GM10847 (cell line): Measurements from ENCODE around the gene ZNF503.

ENCODE experiments used
- POLR2A ChIP-seq: IDR thresholded peaks from 2 replicates; pipeline ENCODE4 v1.6.1; 2011; ENCODE audit not compliant: insufficient read length; ENCODE audit errors: extremely low read depth

ZNF503 gene

DNA sequence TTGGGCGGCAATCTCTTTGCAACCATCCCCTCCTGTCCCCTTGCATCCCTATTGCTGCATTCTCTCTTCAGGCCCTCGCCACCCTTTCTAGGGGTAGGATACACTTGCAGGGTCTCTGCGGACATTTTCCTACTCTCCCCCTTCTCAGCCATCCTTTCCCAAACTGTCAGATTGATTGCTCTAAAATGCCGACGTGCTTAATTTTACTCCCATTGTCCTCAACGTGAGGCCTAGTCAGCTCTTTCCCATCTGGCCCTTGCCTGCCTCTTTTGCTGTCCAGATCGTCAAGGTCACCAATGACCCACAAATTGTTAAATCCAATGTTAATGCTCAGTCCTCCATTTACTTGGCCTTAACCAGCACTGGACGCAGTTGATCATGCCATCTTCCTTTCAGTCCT, 17.1 kb upstream of the ZNF503 start:
- no peak for TF ChIP-seq POLR2A

DNA sequence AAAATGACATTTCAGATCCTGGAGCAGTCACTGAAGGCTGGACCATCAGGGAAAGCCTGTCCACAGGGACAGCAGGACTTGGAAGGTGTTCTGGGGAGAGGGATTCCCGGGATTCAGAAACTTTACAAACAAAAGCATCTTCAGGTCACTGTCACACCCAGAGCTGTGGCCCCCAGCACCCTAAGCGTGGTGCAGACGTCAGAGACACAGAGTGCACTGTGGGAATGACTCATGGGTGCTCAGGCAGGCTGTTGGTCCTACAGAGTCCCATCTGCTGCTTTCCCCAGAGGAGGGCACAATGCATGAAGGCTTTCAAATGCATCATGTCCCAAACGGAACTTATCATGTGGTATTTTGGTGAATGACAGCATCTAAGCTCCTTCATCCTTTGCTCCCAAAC, 16.7 kb upstream of the ZNF503 start:
- no peak for TF ChIP-seq POLR2A

DNA sequence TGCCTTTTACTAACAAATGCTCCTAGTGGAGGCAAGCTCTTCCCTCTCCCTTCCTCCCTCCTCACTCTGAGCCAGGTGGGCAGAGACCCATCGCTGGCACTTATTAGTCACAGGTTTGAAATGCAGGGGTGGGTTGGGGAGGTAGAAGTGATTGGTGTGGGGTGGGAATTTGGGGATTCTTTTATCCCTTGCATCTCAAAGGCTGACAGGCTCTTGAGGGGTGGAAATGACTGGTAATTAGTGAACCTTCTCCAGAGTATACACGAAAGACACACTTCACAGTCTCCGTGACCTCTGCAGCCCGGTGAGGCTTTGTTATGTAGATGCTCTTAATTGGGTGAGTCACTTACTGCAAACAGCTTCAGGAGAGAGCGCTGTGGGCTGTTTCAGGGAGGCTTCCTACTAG, 16.0 kb upstream of the ZNF503 start:
- no peak for TF ChIP-seq POLR2A

DNA sequence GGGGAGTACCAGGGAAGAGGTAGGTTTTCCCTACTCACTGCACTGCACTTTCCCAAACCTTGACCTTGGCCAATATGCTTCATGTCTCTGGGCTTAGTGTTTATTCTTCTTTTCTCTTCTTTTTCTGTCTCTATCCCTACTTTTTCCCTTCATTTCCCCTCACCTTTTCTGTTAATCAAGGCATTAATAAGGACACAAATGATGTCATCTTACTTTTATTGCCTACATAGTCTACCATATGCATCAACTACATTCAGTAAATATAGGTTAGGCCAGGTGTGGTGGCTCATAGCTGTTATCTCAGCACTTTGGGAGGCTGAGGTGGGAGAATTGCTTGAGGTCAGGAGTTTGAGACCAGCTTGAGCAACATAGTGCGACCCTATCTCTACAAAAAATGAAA, 13.0 kb upstream of the ZNF503 start:
- no peak for TF ChIP-seq POLR2A

DNA sequence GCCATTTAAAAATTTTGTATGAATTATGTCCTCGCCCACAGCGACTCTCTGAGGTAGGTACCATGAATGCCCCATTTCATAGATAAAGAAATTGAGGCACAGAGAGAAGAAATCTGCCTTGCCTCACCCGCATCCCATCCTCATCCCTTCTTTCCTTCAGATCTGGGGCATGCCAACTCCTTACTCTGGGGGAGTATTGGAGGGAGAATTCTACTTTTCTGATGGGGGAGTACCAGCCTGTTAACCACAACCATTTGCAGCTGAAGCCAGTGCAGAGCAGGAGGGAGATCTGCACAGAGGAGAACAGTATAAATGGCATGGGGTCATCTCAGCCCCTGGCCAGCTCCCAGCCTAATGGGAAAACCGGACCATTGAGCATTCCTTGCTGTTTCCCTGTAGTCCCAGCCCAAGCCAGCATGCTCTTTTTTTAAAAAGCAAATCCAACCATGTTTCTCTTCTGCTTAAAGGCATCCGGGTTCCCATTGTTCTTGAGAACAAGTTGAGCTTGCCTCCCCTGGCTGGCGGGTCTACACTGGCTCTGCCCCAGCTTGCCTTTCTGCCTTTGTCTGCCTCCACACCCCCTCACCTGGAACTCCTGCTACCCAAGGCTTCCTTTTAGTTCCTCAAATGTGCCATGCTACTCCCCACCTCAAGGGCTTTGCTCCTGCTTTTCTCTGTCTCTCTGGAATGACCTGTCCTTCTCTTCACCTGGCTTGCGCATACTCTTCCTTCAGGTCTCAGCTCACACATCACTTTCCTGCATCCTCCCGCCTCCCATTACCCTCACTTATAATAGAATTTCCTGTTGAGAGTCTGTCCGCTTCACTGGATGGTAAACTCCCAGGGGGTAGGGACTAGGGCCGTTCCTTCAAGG, 8.8 kb upstream of the ZNF503 start:
- no peak for TF ChIP-seq POLR2A

DNA sequence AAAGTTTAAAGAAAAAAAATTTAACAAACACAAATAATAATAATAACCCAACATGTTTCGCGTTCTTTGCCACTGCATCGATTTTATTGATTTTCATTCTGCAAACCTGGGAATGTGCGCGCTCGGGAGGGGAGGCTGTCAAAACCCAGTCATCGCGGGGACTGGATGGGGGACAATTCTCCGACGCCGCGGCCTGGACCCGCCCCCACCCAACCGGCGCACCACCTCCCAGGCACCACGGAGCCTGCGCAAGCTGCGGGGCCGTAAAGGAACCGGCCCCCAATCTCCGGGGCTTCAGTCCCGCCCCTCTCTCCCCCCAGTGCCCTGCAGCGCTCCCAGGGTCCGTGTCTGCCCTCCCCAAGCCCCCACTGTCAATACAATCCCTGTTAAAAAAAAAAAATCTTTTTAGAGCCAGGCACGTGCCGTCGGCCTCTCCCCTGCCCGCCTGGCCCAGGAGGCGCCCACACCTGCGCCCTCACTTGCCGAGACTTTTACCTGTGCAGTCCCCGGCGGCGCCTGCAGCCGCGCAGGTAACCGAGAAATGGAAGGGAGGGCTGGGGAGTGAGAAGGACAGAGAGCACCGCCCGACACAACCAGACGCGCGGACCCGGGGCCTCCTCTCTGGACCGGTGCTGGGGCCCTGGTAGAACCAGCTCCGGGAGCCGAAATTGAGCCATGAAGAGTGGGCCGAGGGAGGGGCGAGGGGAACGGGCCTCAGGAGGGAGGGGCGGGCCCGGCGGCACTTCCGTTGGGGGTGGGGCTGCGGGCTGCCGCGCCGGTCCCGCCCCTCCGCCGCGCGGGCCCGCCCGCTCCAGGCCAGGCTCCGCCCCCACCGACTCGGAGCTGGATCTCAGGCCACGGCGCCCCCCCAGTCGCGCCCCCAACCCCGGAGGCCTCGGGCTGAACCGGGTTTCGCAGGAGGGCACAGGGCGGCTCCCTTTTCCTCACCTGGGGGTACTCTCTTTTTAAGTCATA, 7.6 kb upstream of the ZNF503 start:
- TF ChIP-seq POLR2A: no peak

DNA sequence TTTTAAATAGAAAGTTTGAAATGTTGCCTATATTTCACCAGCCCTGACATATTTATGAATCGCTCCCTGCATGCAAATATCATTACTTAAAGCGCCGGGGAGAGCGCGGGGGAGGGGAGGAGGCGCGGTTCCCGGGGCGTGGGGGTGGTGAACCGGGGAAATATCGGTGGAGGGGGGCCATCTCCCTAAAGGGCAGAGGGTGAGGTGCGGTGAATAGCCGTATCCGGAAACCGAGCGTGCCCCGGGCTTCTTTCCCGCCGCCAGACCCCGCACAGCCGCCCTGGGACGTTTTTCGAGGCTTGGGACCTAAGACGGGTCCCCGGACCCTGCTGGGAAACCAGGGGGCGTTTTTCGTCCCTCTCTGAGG, 6.9 kb upstream of the ZNF503 start:
- no peak for TF ChIP-seq POLR2A

DNA sequence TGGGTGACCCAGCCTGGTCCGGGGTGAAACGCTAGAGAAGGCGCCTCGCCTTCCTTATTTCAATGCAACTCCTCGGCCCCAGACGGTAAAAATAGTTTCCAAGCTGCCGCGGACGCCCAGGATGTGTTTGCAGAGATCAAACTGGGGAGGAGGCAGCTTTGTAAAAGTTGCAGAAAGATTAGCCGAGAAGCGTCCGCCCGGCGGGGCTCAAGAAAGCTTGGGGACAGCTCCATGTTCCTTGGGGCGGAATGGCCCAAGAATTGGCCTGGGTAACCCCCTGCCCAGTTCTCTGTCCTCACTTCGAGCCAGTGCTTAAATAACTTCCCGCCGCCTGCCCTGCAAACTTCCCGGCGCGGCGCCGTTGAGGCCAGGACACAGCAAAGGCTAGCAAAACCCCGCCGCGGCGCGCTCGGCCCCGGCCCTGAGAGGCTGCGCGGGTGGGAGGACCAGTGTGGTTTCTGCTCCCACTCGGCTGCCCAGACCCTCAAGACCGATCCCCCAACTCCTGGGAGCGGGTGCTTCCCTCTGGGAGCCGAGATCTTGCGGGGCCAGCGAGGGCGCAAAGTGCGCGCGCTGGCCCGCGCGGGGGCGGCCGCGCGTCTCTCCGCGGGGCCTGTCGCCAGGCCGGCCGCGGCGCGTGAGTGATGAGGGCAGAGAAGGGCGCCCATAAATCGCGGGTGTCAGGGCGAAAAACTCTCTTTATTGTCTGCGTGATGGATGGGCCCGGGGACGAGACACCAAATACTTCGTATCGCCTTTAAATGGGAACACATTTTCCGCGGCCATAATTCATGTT, 6.3 kb upstream of the ZNF503 start:
- TF ChIP-seq POLR2A: no peak

DNA sequence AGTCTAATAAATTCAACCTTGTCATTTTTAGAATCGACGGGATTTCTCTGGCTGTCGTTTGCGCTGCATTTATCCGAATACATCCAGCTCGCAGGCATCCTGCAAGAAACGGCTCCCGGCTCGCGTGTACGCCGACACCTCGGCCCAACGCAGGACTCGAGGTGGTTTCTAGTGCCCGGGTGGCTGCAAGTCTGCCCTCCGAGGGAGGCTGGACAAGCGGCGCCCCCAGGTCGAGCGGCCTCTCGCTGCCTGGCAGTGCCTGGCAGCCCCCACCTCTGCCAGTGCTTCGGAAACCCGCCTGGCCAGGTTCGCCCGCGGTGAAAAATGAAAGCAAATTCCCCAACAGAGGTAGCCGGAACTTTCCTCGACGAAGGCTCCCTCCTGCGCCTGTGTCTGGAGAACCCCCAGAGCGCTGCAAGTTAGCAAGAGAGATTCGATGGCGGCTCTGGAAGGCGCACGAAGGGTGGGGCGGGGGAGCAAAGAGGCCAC, 5.7 kb upstream of the ZNF503 start:
- no peak for TF ChIP-seq POLR2A

DNA sequence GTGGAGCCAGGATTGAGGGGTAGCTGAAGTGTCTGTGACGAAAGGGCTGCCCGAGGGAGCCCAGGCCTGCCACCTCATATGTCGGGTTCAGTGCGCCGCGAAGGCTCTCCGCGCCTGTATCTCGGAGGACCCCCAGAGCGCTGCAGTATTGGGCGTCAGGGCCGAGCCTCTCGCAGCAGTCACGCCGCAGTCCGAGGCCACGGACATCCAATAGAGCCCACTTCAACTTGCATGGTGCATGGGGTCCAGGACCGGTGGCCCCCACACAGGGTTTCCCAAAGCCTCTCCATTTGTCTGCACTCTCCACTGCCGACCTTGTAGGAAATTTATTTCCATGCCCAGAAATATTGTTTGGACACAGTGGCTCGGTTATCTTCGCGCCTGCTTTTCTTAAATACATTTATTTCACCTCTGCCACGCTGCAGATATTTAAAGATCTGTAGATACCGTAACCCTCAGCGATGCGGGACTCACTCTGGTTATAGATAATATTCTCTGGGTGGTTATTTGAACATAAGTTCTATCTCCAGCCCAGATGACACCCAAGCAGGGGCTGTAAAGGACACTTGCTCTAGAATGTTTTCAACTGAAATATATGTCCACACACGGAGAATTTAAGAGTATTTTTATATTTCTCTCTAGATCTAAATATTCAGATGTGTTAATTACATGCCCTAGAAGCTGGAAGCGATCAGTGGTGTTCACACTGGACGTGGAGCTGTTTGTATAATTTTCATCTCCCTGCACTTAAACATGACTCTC, 5.1 kb upstream of the ZNF503 start:
- TF ChIP-seq POLR2A: no peak

DNA sequence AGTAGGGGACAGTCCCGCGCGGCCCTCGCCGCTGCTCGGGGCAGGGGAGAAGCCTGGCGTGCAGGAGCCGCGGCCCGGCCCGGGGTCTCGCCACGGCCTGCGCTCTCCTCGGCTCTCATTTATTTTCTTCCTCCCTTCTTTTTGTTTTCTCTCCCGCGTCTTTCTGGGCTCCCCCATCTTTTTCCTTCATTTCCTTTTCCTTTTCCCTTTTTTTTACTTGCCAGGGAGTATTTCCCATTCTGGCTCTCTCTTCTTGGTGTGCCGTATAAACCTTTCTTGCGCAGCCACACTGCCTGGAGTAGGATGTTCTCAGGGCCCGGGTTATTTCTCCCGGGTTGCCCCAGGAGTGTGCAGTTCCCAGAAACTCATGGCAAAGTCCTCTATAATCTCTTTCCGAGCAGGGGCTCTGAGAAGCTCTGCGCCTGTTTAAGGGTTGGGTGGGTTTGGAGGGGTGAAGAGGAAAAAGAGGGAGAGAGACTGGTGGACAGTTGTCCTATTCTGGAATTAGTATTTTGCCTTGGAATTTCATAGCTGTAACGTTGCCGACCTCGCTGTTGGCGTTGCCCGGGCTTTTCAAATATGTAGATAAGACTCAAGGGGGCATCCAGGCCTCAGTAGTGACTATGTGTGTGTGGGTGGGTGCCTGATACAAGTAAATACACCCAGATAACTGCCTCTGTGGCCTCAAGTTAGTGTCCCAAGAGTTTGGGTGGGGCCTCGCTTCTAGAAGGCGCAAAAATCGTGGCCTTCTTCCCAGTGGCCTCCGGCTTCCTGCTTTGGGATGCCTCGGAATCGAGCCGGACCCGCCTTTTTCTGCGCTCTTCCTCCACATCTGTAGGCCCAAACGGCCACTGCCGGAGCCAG, 4.3 kb upstream of the ZNF503 start:
- no peak for TF ChIP-seq POLR2A

DNA sequence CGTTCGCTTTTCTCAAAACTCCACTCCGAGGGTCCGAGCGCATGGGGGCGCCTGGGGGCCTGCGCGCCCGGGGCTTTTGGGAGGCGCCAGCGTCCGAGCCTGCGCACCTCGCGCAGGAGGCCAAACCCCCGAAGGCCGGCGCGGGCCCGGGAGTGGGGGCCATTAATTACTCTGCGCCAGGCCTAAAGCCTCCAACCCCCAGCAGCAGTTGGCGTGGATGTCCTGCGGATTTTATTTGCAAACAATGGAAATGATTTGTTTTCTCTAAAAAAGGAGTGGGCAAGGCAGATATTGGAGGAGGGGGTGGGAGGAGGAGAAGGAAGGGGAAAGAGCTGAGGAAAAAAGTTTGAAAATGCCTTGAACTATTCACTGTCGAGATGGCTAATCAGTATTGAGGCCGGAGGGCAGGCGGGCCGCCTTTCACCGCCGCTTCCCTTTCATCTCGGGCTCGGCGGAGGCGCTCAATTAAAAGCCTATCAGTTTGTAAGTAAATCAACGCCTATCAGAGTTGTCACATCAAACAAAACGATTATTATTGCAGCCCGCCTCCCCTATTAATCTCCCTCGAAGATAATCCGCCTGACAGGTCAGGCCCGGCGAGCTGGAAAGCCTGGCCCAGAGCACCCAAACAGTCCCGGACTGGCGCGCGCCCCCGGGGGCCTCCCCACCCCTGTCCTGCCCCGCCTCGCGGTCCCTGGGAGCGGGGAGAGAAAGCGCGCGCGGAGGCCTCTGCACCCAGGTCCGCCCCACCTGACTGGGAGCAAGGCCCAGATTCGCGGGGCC, 3.4 kb upstream of the ZNF503 start:
- TF ChIP-seq POLR2A: no peak
